NK-92 treated with Interleukin-12 subunit alpha and Interleukin-12 subunit beta, amount 100 ng/mL, for 24 hours (cell line): ENCODE data around the gene HNRNPM.

Experiments used
- DNase-seq: peaks from one replicate; lab custom pipeline; 2025; lab: John Stamatoyannopoulos, UW

Gene HNRNPM

GRCh38 chr19:8485561-8486371 is 41.0 kb downstream of the HNRNPM start:
- no peak for DNase-seq

GRCh38 chr19:8486661-8487136 is 41.9 kb downstream of the HNRNPM start:
- DNase-seq = no peak

GRCh38 chr19:8487137-8487851 is 42.5 kb downstream of the HNRNPM start:
- no peak for DNase-seq

GRCh38 chr19:8488365-8488764 is 43.6 kb downstream of the HNRNPM start:
- no peak for DNase-seq

- DNase-seq = no peak
Measured at GRCh38 chr19:8489561-8490394, 45.0 kb downstream of the HNRNPM start.

GRCh38 chr19:8490395-8490760 is 45.6 kb downstream of the HNRNPM start:
- no peak for DNase-seq

- DNase-seq = no peak
Measured at GRCh38 chr19:8490873-8491272, 46.1 kb downstream of the HNRNPM start.

- DNase-seq = no peak
Measured at GRCh38 chr19:8491574-8491973, 46.8 kb downstream of the HNRNPM start.

- no peak for DNase-seq
Measured at GRCh38 chr19:8494158-8494557, 49.4 kb downstream of the HNRNPM start.

GRCh38 chr19:8498295-8498694 is 53.5 kb downstream of the HNRNPM start:
- no peak for DNase-seq

- no peak for DNase-seq
Measured at GRCh38 chr19:8499048-8499833, 54.5 kb downstream of the HNRNPM start.

- DNase-seq = no peak
Measured at GRCh38 chr19:8500158-8500557, 55.4 kb downstream of the HNRNPM start.

GRCh38 chr19:8501516-8501915 is 56.7 kb downstream of the HNRNPM start:
- DNase-seq = no peak

- no peak for DNase-seq
Measured at GRCh38 chr19:8501981-8502380, 57.2 kb downstream of the HNRNPM start.

- no peak for DNase-seq
Measured at GRCh38 chr19:8503510-8503909, 58.7 kb downstream of the HNRNPM start.

GRCh38 chr19:8504171-8504570 is 59.4 kb downstream of the HNRNPM start:
- no peak for DNase-seq

- no peak for DNase-seq
Measured at GRCh38 chr19:8504919-8505318, 60.1 kb downstream of the HNRNPM start.

- DNase-seq = no peak
Measured at GRCh38 chr19:8505680-8506401, 61.1 kb downstream of the HNRNPM start.

GRCh38 chr19:8506402-8506957 is 61.7 kb downstream of the HNRNPM start:
- no peak for DNase-seq

GRCh38 chr19:8510589-8511115 is 65.9 kb downstream of the HNRNPM start:
- no peak for DNase-seq
